Hematopoietic multipotent progenitor cell (in vitro differentiated cells): ENCODE measurements around the gene TSPO. TPM values are rescaled to one million over a fixed set of nuclear protein-coding genes. Genes with fewer than 3 reads are reported as not detected.
"Not testable (repeated sequence)": the region's sequence is repeated elsewhere in the genome, so short reads cannot be mapped to it uniquely, and the experiment has no call there.

Experiments used
- DNase-seq, 3 donors: peaks; one replicate each; pipeline ENCODE4 v3.0.0-alpha.2; 2011 to 2015; ENCODE audit warnings: low read depth in 2 of 3, low spot score in 2 of 3
- total RNA-seq: library from RNA; depleted of rRNA; stranded (reverse); fragments of >200 nt; gene quantifications from one replicate; pipeline ENCODE4 v1.2.3, GENCODE V29; 2012

Gene TSPO
- total RNA-seq, 1 donor = 162 TPM

GRCh38 chr22:43129426-43130425 lies 21.6 kb upstream of the TSPO start:
- no peak for DNase-seq

- no peak for DNase-seq
Measured at GRCh38 chr22:43131773-43132501, 19.4 kb upstream of the TSPO start.

- DNase-seq = no peak
Measured at GRCh38 chr22:43133401-43133800, 18.0 kb upstream of the TSPO start.

GRCh38 chr22:43134553-43134952 lies 16.8 kb upstream of the TSPO start:
- DNase-seq = no peak

- DNase-seq = no peak
Measured at GRCh38 chr22:43135565-43135964, 15.8 kb upstream of the TSPO start.

- DNase-seq = peak in 2 of 3 donors; percentile 66 to 68
Measured at GRCh38 chr22:43136255-43136654, 15.1 kb upstream of the TSPO start.

GRCh38 chr22:43136801-43137200 lies 14.6 kb upstream of the TSPO start:
- DNase-seq = no peak

- DNase-seq = peak; percentile 58 to 71 (median 70)
Measured at GRCh38 chr22:43142880-43143562, 8.3 kb upstream of the TSPO start, which contains the start of gene MCAT. Gene MCAT, minus strand, starts transcription at chr22:43143398. Its CDS starts 50 bp downstream, at chr22:43143348.

GRCh38 chr22:43144949-43145348 lies 6.4 kb upstream of the TSPO start:
- DNase-seq = no peak

- DNase-seq = not testable (repeated sequence)
Measured at GRCh38 chr22:43145371-43145770, 6.0 kb upstream of the TSPO start.

- DNase-seq = not testable (repeated sequence)
Measured at GRCh38 chr22:43146332-43146731, 5.0 kb upstream of the TSPO start.

GRCh38 chr22:43147821-43148220 lies 3.5 kb upstream of the TSPO start:
- DNase-seq = peak in 2 of 3 donors; percentile 57 to 73

GRCh38 chr22:43148581-43148980 lies 2.8 kb upstream of the TSPO start:
- DNase-seq = no peak

GRCh38 chr22:43150731-43151206 lies 590 bp upstream of the TSPO start:
- no peak for DNase-seq

- no peak for DNase-seq
Measured at GRCh38 chr22:43152003-43152356, 621 bp downstream of the TSPO start.

- DNase-seq = peak in 2 of 3 donors; percentile 54 to 73
Measured at GRCh38 chr22:43152357-43153071, 1.2 kb downstream of the TSPO start.

GRCh38 chr22:43153899-43154298 lies 2.5 kb downstream of the TSPO start:
- no peak for DNase-seq

- no peak for DNase-seq
Measured at GRCh38 chr22:43154887-43155536, 3.7 kb downstream of the TSPO start.

- no peak for DNase-seq
Measured at GRCh38 chr22:43155789-43156188, 4.4 kb downstream of the TSPO start.

- no peak for DNase-seq
Measured at GRCh38 chr22:43156413-43156812, 5.1 kb downstream of the TSPO start.
